Measurements from ENCODE around the gene RNF130.
"Not testable (repeated sequence)": the region's sequence is repeated elsewhere in the genome, so short reads cannot be mapped to it uniquely, and the experiment has no call there.

The RNF130 gene

DNA sequence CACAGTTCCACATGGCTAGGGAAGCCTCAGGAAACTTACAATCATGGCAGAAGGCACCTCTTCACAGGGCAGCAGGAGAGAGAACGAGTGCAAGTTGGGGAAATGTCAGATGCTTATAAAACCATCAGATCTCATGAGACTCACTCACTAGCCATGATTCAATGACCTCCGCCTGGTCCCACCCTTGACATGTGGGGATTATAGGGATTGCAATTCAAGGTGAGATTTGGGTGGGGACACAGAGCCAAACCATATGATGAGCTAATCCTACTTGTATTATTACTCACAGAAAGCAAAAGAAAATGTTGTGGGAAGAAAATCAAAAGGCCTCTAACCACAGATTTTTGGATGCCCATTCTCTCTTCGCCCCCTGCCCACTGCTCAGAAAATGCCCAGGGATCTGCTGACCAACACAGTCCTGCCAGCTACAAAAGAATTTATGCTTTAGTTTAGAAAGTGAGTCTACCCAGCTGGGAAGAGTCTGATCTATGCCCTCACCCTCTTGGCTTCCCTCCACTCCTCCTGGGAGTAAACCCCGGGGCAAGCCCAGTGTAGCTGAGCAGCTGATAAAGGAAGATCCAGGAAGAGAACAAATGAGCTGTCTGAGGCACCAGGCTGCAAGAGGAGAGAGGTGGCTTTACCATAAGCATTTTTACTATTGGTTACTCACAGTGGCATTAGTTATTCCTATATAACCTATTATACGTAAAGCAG lies 53.1 kb downstream of the RNF130 start:
- no peak for DNase-seq (ENCODE audit: low read depth in 2 of 2)

DNA sequence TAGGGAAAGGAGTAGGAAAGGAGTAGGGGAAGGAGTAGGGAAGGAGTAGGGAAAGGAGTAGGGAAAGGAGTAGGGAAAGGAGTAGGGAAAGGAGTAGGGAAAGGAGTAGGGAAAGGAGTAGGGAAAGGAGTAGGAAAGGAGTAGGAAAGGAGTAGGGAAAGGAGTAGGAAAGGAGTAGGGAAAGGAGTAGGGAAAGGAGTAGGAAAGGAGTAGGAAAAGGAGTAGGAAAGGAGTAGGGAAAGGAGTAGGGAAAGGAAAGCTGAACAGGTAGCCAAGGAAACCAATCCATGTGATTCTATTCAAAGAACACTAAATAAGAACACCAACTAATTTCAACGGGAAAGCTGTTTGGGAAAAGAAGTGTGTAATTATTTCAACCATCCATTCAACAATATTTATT lies 56.0 kb downstream of the RNF130 start:
- not testable (repeated sequence) for DNase-seq (ENCODE audit: low read depth in 2 of 2)

DNA sequence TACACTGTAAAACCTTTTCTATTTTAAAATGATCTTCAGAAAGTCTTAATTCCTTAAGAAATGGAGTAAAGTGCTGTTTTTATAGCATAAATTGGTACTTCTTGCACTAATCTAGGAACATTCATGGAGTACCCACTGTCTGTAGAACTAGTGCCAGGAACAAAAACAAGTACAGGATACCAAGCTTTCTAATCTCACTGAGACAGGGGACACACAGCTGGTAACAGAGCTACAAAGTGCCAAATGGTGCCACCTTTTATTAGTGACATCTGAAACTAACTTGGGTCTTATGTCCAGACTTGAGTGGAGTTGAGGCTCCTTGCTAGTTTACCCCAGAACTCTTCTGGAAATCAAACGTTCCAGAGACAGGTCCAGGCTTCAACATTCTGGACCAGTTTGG lies 57.9 kb downstream of the RNF130 start:
- DNase-seq (ENCODE audit: low read depth in 2 of 2) = no peak

DNA sequence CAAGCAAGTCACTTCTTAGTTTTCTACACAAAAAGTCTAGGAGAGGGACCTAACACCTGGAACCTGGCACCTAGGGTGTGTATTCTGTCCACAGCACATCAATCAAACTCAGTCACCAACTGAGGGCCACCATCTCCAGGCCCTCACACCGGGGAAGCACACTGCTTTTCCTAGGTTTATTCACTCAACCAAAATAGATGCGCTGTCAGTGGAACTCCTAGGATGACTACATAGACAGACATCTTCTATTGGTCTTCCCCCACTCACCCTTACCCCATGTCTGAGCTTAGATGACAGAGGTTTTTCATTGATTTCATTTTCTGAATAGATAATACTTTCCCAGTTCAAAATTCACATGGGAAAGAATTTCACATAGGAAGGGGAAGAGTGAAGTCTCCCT lies 59.2 kb downstream of the RNF130 start:
- DNase-seq (ENCODE audit: low read depth in 2 of 2) = no peak

DNA sequence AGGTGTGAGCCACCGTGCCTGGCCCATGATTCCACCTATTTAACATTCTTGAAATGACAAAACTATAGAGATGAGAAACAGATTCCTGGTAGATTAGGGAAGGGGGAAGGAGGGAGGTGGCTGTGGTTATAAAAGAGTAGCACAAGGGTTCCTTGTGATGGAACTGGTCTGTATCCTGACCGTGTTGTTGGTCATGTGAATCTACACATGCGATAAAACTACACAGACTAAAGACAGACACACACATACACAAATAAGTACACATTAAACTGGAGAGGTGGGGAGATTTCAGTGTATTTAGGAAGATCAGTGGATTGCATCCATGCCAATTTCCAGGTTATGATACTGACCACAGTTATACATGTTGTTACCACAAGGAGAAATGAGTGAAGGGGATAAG lies 60.9 kb downstream of the RNF130 start:
- no peak for DNase-seq (ENCODE audit: low read depth in 2 of 2)

DNA sequence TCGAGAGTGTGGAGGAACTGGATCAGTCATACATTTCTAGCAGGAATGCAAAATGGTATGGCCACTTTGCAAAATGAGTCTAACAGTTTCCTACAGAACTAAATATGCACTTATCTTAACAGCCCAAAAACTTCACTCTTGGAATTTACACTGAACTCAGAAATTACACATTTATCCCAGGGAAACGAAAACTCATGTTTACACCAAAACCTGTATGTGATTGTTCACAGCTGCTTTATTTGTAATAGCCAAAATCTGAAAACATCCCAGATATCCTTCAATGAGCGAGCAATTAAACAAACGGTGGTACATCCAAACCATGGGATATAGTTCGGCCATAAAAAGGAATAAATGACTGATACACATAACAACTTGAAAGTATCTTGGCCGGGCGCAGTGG lies 62.0 kb downstream of the RNF130 start:
- no peak for DNase-seq (ENCODE audit: low read depth in 2 of 2)

DNA sequence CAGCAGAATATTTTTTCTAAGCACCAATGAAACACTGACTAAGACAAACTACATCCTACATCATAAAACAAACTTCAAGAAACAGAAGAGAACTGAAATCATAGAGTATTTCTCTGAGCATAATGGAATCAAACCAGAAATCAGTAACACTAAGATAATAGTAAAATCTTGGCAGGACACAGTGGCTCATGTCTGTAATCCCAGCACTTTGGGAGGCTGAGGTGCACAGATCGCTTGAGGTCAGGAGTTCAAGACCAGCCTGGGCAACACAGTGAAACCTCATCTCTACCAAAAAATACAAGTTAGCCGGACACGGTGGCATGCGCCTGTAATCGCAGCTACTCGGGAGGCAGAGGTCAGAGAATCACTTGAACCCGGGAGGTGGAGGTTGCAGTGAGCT lies 63.1 kb downstream of the RNF130 start:
- DNase-seq (ENCODE audit: low read depth in 2 of 2) = no peak

DNA sequence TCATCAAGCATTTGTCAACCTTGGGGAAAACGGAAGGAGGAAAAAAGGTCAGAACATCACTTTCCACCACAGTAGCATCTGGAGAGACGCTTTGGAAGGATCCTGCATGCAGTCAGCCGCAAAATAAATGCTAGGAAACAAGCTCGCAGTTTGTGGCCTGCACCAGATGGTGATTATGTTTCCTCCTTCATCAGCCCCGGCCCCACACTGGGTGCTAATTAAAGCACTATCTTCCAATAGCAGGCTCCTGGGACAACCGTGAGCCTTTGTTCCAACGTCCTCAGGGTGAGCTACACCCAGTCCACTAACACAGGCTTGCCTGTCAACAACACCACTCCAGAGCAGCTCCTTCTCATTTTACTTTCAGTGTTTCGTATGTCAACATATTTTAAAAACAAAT lies 64.0 kb downstream of the RNF130 start:
- no peak for DNase-seq (ENCODE audit: low read depth in 2 of 2)

DNA sequence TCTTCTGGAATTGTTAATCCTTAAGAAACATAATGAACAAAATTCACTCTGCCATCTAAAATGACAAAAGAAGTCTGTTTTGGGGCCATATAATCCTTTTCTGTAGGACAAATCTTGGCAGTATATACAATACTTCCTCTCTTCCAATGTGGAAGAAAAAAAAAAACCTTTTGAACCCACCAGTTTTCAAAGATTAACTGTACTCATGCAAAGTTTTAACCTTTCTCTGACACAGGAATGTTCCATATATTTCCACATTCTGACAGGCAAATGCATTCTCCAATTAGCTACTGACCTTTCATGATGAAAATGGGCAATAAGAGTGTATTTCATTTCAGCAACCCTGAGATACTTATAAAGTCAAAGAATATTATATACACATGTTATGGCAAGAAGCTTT lies 65.4 kb downstream of the RNF130 start:
- no peak for DNase-seq (ENCODE audit: low read depth in 2 of 2)

DNA sequence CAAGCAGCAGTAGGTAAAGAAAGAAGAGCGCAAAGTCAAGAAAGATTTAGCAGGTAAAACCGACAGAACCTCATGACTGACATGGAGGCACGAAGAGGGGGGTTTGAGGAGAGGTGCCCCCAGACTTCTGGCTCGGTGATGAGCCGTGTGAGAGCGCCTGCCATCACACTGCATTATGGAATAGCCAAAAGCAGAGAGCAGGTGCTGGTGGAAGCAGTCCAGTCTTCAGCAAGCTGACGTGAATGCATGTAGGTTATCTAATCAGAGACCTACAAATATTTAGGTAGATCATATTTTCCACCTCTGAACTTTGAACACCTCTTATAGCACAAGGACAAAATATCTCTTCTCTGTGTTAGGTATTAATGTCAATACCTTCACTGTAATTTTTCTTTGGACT lies 68.4 kb downstream of the RNF130 start:
- no peak for DNase-seq (ENCODE audit: low read depth in 2 of 2)

DNA sequence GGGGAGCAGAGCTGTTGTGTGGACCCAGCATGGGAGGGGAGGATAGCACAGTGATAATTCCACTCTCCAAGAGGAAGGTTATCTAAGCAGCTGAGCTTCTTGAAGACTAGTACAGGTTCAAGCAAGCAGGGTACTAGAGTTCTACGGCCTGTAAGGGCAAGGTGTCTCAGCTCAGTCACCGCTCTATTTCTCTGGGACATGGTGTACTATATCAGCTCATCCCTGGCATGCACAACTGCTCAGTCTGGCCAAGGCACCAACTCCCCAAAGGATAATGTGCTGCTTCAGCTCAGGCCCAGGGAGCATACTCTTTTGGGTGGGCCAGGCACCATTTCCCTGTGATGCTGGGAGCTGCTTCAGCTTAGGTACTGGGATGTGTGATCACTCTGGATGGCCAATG lies 69.8 kb downstream of the RNF130 start:
- no peak for DNase-seq (ENCODE audit: low read depth in 2 of 2)

DNA sequence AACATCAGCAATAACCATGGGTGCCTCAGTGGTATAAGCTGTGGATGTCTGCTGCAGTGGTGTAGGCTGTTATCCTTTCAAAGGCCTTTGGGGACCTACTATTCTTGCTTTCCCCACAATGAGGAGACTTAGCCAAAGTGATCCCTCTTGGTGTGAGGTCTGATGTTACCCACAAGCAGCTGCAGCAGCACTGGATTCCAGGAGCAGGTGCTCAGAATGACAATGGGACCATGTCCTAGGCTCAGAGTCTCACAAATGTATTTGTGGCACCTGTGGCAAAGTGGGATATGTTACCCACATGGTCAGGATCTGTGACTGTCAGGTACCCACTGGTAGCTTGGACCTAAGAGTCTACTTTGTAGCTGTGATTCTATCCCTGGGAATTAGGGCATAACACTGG lies 70.4 kb downstream of the RNF130 start:
- no peak for DNase-seq (ENCODE audit: low read depth in 2 of 2)

DNA sequence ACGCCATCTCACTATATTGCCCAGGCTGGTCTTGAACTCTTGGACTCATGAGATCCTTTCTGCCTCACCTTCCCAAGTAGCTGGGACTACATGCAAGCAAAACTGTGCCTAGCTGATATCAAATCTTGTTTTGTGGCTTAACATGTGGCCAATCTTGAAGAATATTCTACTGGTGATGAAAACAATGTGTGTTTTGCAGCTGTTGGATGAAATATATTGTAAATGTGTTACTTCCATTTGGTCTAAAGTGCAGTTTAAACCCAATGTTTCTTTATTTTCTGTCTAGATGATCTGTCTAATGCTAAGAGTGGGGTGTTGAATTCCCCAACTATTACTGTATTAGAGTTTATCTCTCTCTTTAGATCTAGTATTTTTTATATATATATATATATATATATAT lies 73.1 kb downstream of the RNF130 start:
- no peak for DNase-seq (ENCODE audit: low read depth in 2 of 2)

DNA sequence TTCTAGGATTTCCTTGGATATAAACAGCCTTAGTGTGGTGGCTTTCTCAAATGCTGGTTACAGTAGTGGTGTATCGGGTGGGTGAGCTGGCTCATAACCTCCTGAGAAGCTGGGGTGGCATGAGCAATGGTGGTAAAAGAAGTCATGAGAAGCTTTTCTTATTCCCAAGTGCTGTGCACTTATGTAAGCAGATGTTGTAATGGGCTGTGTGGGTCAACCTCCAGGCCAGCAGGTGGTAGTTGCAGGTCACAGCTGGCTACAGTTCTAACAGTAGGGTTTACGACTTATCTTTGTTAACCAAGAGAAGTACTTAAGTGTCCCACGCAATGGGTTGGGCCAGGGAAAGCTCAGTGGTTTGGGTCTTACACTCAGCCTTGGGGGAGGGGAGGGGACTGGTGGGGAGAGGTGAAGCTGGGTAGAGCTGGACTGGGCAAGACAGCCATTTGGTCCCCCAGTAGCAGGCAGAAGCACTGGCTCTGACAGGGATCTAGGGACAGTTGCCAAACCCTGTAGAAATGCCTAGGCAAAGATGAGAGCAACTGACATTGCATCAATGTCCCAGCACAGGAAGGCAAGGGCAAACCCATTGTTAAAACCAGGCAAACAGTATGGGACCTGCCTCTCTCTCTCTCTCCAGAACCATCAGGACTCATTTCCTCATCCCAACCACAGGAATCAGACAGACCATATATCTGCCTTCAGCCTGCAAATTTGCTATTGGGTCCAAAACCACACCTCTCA lies 76.8 kb downstream of the RNF130 start:
- no peak for DNase-seq (ENCODE audit: low read depth in 2 of 2)

DNA sequence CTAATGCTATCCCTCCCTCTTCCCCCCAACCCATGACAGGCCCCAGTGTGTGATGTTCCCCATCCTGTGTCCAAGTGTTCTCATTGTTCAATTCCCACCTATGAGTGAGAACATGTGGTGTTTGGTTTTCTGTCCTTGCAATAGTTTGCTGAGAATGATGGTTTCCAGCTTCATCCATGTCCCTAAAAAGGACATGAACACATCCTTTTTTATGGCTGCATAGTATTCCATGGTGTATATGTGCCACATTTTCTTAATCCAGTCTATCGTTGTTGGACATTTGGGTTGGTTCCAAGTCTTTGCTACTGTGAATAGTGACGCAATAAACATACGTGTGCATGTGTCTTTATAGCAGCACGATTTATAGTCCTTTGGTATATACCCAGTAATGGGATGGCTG lies 78.7 kb downstream of the RNF130 start:
- not testable (repeated sequence) for DNase-seq (ENCODE audit: low read depth in 2 of 2)

DNA sequence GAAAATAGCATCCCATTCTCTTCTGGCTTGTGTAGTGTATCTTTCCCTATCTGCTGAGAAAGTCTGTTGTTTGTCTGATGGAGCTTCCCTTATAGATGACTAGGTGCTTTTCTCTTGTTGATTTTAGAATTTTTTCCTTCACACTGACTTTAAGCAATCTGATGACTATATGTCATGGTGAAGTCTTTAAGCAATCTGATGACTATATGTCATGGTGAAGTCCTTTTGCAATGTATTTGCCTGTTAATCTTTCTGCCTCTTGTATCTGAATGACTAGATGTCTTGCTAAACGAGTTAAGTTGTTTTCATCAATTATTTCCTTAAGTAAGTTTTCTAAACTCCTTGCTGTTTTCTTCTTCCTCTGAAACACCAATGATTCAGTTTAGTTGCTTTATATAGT lies 80.5 kb downstream of the RNF130 start:
- no peak for DNase-seq (ENCODE audit: low read depth in 2 of 2)

DNA sequence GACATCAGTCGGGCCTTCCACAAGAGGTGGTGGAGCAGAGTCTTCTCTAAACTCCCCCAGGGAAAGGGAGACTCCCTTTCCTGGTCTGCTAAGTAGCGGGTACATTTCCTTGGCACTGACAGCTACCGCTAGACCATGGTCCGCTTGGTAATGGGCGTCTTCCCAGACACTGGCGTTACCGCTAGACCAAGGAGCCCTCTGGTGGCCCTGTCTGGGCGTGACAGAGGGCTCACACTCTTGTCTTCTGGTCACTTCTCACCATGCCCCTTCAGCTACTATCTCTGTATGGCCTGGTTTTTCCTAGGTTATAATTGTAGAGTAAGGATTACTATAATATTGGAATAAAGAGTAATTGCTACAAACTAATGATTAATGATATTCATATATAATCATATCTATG lies 81.0 kb downstream of the RNF130 start:
- not testable (repeated sequence) for DNase-seq (ENCODE audit: low read depth in 2 of 2)

DNA sequence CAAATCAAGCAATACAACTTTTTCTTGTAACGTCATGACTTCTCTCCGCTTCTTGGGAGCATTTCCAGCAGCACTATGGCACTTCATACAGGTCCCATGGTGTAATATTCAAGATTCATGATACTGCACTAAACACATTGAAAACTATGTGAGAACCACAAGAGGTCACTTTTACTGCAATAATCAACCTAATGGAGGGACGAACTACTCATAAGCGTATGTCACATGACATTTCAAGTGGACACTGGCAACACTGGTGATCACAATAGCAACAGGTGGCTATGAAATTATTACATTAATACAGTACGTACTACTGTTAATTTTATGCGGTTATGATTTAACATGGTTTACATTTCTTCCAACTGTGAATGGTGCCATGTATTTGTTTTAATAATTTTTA lies 85.2 kb downstream of the RNF130 start:
- no peak for DNase-seq (ENCODE audit: low read depth in 2 of 2)

DNA sequence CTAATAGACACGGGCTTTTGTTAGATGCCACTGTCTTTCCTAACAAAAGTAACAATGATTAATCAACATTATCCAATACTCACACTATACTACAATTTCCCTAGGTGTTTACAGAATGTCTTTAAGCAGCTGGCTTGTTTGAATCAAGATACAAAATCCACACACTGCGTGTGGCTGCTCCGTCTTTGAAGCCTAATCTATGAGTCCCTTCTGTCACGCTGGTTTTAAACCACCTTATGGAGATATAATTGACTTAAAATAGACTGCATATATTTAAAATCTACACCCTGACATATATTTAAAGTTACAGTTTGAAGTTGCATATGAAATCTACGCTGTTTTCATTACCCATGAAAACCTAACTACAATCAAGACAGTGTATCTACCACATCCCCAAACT lies 89.9 kb downstream of the RNF130 start:
- no peak for DNase-seq (ENCODE audit: low read depth in 2 of 2)

DNA sequence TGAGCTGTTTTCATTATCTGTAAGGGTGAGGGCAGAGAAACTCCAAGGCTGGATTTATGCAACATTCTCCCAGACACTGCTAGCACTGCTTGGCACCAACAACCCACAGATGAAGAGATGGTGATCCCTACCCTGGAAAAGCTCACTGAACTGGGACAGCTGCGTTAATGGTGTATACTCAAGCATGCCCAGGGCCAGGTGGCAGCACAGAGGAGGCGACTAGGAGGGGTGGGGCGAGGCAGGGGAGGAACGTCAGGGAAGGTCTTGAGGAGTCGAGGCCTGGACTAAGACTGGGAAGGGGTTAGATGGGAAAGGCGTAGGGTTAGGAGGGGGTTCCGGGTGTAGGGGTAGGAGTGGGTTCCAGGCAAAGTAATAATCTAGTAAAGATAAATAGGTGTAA lies 90.8 kb downstream of the RNF130 start:
- no peak for DNase-seq (ENCODE audit: low read depth in 2 of 2)

DNA sequence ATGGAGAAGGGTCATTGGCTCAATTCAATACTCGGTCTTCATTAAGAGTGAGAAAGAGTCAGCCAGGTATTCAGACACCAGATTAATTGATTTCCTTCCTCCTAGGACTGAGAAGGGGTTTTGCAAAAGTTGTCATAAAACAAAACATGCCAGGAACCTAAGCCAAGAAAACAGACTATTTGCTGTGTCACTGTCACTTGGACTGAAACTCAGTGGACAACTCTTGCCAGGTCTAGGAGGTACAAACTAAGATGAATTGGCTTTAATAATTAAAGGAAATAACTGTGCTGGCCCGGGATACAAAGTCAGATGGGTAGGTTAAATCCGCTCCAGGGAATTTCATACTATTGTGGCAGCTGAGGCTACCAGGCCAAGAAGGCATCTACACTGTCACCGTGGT lies 92.8 kb downstream of the RNF130 start:
- DNase-seq (ENCODE audit: low read depth in 2 of 2) = no peak

DNA sequence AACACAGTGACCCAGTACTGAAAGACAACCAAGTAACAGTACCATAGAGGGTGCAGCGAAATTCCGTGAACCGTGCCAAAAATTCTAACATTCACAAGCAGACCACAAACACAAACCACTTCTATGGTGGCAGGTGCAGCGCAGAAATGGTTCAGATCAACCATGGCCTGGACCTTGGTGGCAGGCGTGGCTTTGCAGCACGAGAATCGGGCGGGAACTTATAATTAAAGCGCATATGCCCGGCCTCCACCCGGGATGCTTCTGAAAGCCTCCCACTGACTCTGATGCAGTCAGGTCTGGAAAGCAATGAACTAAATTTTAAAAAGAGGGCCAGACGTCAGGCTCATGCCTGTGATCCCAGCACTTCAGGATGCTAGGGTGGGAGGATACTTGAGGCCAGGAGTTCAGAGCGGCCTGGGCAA lies 95.8 kb downstream of the RNF130 start:
- DNase-seq (ENCODE audit: low read depth in 2 of 2) = no peak

DNA sequence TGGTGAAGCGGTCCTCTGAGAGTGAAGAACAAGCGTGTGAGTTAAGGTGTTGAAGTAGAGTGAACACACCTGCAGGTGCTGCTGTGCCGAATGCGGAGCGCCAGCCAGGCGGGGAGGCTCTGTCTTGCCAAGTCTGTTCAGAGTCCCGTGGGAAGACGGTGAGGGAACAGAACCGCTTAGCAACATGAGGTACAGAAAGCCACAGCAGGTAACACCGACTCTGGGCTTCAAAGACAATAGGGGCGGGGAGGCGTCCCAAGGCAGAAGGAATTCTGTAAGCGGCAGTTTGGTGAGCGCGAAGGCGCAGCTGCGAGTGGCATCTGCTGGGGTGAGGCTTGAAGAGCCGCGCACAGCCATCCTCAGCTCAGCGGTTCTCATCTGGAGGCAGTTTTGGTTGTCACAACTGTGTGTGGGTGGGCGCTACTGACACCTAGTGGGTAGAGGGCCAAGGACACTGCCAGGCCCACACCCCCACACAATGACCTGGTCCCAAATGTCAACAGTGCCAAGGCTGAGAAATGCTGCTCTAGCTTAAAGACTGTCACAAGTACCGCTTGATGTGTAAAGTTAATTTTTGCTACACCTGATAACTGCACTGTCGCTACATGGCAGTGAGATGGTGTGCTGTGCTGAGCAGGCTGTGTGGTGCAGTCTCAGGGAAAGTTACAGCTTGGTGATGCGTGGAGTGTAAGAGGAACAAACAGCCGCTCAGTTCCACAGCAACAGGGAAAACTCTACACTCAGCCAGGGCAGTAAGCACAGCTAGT lies 96.4 kb downstream of the RNF130 start:
- DNase-seq (ENCODE audit: low read depth in 2 of 2) = no peak

All from stimulated activated CD8-positive, alpha-beta memory T cell treated with anti-CD3 and anti-CD28 coated beads, Interleukin-7, amount 100 ng/mL, for 1 hour (primary cell).